Common myeloid progenitor, CD34-positive (primary cell): ENCODE data around the gene CCSER2.

ENCODE experiments used
- CTCF ChIA-PET: fragments of 350-600 bp; sonication (Branson Sonifier 250); formaldehyde crosslinking; loops from one replicate; lab custom pipeline; 2021; ENCODE audit warnings: antibody characterized with exemption; lab: Charles Lee
- POLR2A ChIA-PET: fragments of 350-600 bp; sonication (Branson Sonifier 250); formaldehyde crosslinking; loops from one replicate; lab custom pipeline; 2021; ENCODE audit warnings: antibody characterized with exemption; lab: Charles Lee
- DNase-seq, 3 donors: peaks; one replicate each; pipeline versions ENCODE4 v3.0.0 to v3.0.0-alpha.2; 2013
- H3K27ac ChIP-seq, 2 experiments: 1 replicate in 1 of 2; 2 replicates in 1 of 2; pipeline ENCODE4 v1.7.0; 2013; ENCODE audit warnings: inconsistent platforms in 2 of 2, low read length in 2 of 2, mild to moderate bottlenecking in 2 of 2, low read depth in 1 of 2, moderate library complexity in 1 of 2; ENCODE audit not compliant: severe bottlenecking in 2 of 2, insufficient read depth in 1 of 2, poor library complexity in 1 of 2
- H3K27me3 ChIP-seq, 5 experiments: replicated peaks in 2 of 5; 1 replicate in 3 of 5; 2 replicates in 2 of 5; pipeline versions ENCODE4 v1.6.1 to v1.7.0; 2013; ENCODE audit warnings: low read length in 4 of 5, mild to moderate bottlenecking in 2 of 5, moderate library complexity in 2 of 5, inconsistent platforms in 1 of 5; ENCODE audit not compliant: insufficient read depth in 5 of 5, control insufficient read depth in 4 of 5
- H3K36me3 ChIP-seq, 4 experiments: 1 replicate in 2 of 4; 2 replicates in 2 of 4; pipeline versions ENCODE4 v1.6.1 to v1.7.0; 2013; ENCODE audit warnings: low read length in 3 of 4, control low read depth in 1 of 4, mild to moderate bottlenecking in 1 of 4; ENCODE audit not compliant: control insufficient read depth in 4 of 4, insufficient read depth in 4 of 4
- H3K4me1 ChIP-seq, 4 experiments: 1 replicate in 3 of 4; 2 replicates in 1 of 4; pipeline versions ENCODE4 v1.6.1 to v1.7.1; 2013; ENCODE audit warnings: low read length in 3 of 4, mild to moderate bottlenecking in 3 of 4, control low read depth in 1 of 4, inconsistent platforms in 1 of 4, moderate library complexity in 1 of 4; ENCODE audit not compliant: control insufficient read depth in 4 of 4, insufficient read depth in 4 of 4; ENCODE audit errors: control extremely low read depth in 1 of 4
- H3K4me3 ChIP-seq, 7 experiments: 1 replicate in 4 of 7; 2 replicates in 3 of 7; pipeline versions ENCODE4 v1.5.1 to v1.7.0; 2013; ENCODE audit warnings: mild to moderate bottlenecking in 7 of 7, low read length in 6 of 7, moderate library complexity in 6 of 7, inconsistent platforms in 2 of 7, low read depth in 2 of 7, control low read depth in 1 of 7; ENCODE audit not compliant: insufficient read depth in 4 of 7, control insufficient read depth in 1 of 7; ENCODE audit errors: extremely low read depth in 1 of 7
- H3K9me3 ChIP-seq, 5 experiments: 1 replicate in 4 of 5; 2 replicates in 1 of 5; pipeline versions ENCODE4 v1.6.1 to v1.7.1; 2013; ENCODE audit warnings: low read length in 4 of 5, mild to moderate bottlenecking in 2 of 5, inconsistent platforms in 1 of 5, low read depth in 1 of 5, moderate library complexity in 1 of 5; ENCODE audit not compliant: control insufficient read depth in 4 of 5, insufficient read depth in 2 of 5; ENCODE audit errors: control extremely low read depth in 1 of 5
- WGBS: methylation state at CpG from one replicate; pipeline ENCODE4 v1.1.5; 2013; ENCODE audit not compliant: insufficient coverage; 5-methylcytosine and 5-hydroxymethylcytosine counted together

Gene CCSER2

GRCh38 chr10:84291384-84291783 is 37.0 kb upstream of the CCSER2 start:
- no peak overlapping the region for H3K27ac ChIP-seq
- no peaks in the 10 kb centered on the region for H3K9me3 ChIP-seq
- ChIA-PET POLR2A (no interaction called here), CTCF (interaction anchor here (0.6 to 2.1 kb wide), 5 partner anchors 19 to 244 kb away, joined by 3 to 5 read pairs (median 3); no protein-coding TSS in a partner anchor)
- DNase-seq = peak; percentile 37 to 75 (median 70)
- WGBS = no CpG with 5 or more reads among the region's 1 CpG
- H3K36me3 ChIP-seq = no peaks in the 10 kb centered on the region
- H3K4me1 ChIP-seq = peaks cover 0 to 23% (median 18%) of the 10 kb centered on the region in 4 experiments
- H3K27me3 ChIP-seq = peaks cover 0 to 2% (median 0%) of the 10 kb centered on the region in 5 experiments
- H3K4me3 ChIP-seq = no peak overlapping the region

- POLR2A ChIA-PET = no interaction called here
- no peaks in the 10 kb centered on the region for H3K36me3 ChIP-seq
- 100% methylated on average over 1 of the region's 2 CpGs for WGBS
Measured at GRCh38 chr10:84292502-84292901, 35.9 kb upstream of the CCSER2 start.

GRCh38 chr10:84293171-84293570 is 35.2 kb upstream of the CCSER2 start:
- Histone ChIP-seq H3K27ac (no peak overlapping the region), H3K9me3 (no peaks in the 10 kb centered on the region), H3K4me1 (peaks cover 0 to 28% (median 21%) of the 10 kb centered on the region in 4 experiments), H3K36me3 (no peaks in the 10 kb centered on the region), H3K4me3 (no peak overlapping the region), H3K27me3 (peaks cover 0 to 2% (median 0%) of the 10 kb centered on the region in 5 experiments)
- WGBS = 100% methylated on average over 1 of the region's 1 CpG
- DNase-seq = no peak
- POLR2A ChIA-PET = no interaction called here
- CTCF ChIA-PET = interaction anchor here (1.1 to 1.4 kb wide), 2 partner anchors 14 to 49 kb away, joined by 3 to 4 read pairs; no protein-coding TSS in a partner anchor

More at GRCh38 chr10:84292502-84292901, 35.9 kb upstream of the CCSER2 start:
- no peak overlapping the region for H3K27ac ChIP-seq
- no peak for DNase-seq
- H3K4me1 ChIP-seq = peaks cover 0 to 28% (median 21%) of the 10 kb centered on the region in 4 experiments
- peaks cover 0 to 2% (median 0%) of the 10 kb centered on the region in 5 experiments for H3K27me3 ChIP-seq
- CTCF ChIA-PET = interaction anchor here (1.1 to 1.2 kb wide), 2 partner anchors 49 to 243 kb away, joined by 3 read pairs; no protein-coding TSS in a partner anchor
- no peak overlapping the region for H3K4me3 ChIP-seq
- H3K9me3 ChIP-seq = no peaks in the 10 kb centered on the region

- Histone ChIP-seq H3K36me3 (no peaks in the 10 kb centered on the region), H3K27ac (no peak overlapping the region), H3K27me3 (peaks cover 0 to 2% (median 0%) of the 10 kb centered on the region in 5 experiments), H3K4me3 (peak overlapping the region in 1 of 7 experiments; percentile 4), H3K9me3 (no peaks in the 10 kb centered on the region), H3K4me1 (peaks cover 0 to 28% (median 21%) of the 10 kb centered on the region in 4 experiments)
- POLR2A ChIA-PET = interaction anchor here (0.7 kb wide), 1 partner anchor 17 kb away, joined by 3 read pairs; no protein-coding TSS in a partner anchor
- 0% methylated on average over 4 of the region's 4 CpGs for WGBS
- peak; percentile 67 to 83 (median 81) for DNase-seq
- CTCF ChIA-PET = interaction anchor here (0.7 to 1.4 kb wide), 2 partner anchors 11 to 14 kb away, joined by 3 to 4 read pairs; no protein-coding TSS in a partner anchor
Measured at GRCh38 chr10:84293574-84294016, 34.8 kb upstream of the CCSER2 start.

DNA sequence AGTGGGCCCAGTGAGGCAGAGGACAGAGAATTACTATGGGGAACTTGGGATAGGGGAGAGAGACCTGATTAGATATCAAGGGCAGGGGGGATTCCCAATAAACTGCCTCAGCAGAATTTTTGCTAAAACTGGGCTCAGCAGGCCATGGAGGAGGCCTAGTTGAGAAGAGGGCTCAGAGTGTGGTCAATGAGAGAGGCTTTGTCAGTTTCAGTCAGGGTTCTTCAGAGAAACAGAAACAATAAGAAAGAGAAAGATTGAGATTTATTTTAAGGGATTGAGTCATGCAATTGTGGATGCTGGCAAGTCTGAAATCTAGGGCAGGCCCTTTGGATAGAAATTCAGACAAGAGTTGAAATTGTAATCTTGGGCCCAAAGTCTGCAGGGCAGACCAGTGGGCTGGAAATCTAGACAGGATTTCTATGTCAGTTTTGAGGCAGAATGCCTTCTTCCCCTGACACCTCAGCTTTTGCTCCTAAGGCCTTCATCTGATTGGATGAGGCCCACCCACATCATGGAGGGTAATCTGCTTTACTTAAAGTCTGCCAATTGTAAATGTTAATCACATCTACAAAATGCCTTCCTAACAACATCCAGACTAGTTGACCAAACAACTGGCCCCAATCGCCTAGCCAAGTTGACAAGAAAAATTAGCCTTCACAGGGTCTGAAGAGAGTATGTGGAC is 33.5 kb upstream of the CCSER2 start:
- H3K4me3 ChIP-seq = no peak overlapping the region
- no peak for DNase-seq
- H3K27me3 ChIP-seq = no peaks in the 10 kb centered on the region
- 100% methylated on average over 1 of the region's 1 CpG for WGBS
- peaks cover 0 to 28% (median 21%) of the 10 kb centered on the region in 4 experiments for H3K4me1 ChIP-seq
- ChIA-PET CTCF (interaction anchor here (1.7 kb wide), 1 partner anchor 242 kb away, joined by 5 read pairs; no protein-coding TSS in a partner anchor), POLR2A (no interaction called here)
- H3K9me3 ChIP-seq = no peaks in the 10 kb centered on the region
- no peak overlapping the region for H3K27ac ChIP-seq
- no peaks in the 10 kb centered on the region for H3K36me3 ChIP-seq

DNA sequence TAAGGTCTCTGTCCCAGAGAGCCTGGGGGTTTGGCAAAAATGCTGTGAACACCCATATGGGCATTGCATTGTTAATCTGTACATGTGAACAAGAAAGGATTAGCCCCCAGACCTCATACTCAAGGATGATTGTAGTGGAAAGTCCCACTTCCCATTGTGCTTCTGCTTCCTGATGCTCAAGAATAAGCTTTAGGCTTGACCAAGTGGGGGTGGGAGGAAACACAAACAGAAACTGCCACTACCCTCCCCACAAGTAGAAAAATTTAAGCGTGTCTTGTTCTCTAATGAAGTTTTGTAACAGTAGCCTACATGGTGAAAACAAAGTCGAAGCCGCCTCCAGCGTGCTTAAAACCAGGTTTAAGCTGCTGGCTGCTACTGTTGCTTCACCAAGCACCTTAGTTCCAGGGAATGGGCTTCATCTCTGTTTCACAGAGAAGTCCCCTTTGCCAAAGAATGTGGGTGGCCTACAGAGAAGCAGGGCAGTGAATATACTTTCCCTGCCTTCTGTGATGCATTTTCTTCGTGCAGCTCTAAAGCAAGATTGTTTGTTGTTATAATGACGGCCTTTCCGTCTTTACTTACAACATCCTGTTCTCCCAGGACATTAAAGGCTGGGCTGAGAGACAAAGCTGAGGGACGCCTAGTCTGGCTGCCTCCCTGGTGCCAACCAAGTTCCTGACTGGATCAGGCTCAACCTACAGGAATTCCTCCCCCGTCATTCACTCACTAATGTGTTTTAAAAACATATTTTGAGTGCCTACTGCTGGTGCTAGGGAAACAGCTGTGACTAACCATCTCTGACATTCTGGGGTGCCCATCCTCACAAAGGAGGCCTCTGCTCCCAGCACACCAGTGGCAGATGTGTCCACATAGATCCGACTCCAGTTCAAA is 32.1 kb upstream of the CCSER2 start:
- POLR2A ChIA-PET = no interaction called here
- CTCF ChIA-PET = interaction anchor here (1.0 to 1.7 kb wide), 2 partner anchors 8 to 241 kb away, joined by 4 to 5 read pairs; no protein-coding TSS in a partner anchor
- Histone ChIP-seq H3K27me3 (no peaks in the 10 kb centered on the region), H3K27ac (no peak overlapping the region), H3K4me1 (peaks cover 0 to 28% (median 21%) of the 10 kb centered on the region in 4 experiments), H3K9me3 (no peaks in the 10 kb centered on the region), H3K4me3 (no peak overlapping the region), H3K36me3 (no peaks in the 10 kb centered on the region)
- DNase-seq = peak in 2 of 3 donors; percentile 24 to 48
- WGBS = 84% methylated on average over 5 of the region's 10 CpGs
